Esophagus squamous epithelium (tissue), 5 donors: Measurements from ENCODE around the gene SUSD3. TPM values are rescaled to one million over a fixed set of nuclear protein-coding genes. Genes with fewer than 3 reads are reported as not detected.

ENCODE experiments used
- DNase-seq: peaks from one replicate; lab custom pipeline; 2025; lab: John Stamatoyannopoulos, UW
- H3K27ac ChIP-seq, 4 donors: fragments of 200-600 bp; sonication (generic); one replicate each; pipeline ENCODE4 v1.5.1; 2016 to 2019; ENCODE audit warnings: mild to moderate bottlenecking in 1 of 4
- H3K27me3 ChIP-seq, 4 donors: fragments of 200-600 bp; sonication (generic); 1 replicate in 3 of 4; 2 replicates in 1 of 4; pipeline versions ENCODE4 v1.5.1 to v1.6.0; 2017 to 2021; ENCODE audit warnings: antibody characterized with exemption in 1 of 4
- H3K36me3 ChIP-seq, 3 donors: fragments of 200-600 bp; sonication (generic); one replicate each; pipeline ENCODE4 v1.5.1; 2016 to 2019
- H3K4me1 ChIP-seq, 3 donors: fragments of 200-600 bp; sonication (generic); one replicate each; pipeline ENCODE4 v1.5.1; 2017 to 2019
- H3K4me3 ChIP-seq, 4 donors: fragments of 200-600 bp; sonication (generic); 1 replicate in 3 of 4; 2 replicates in 1 of 4; pipeline ENCODE4 v1.5.1; 2016 to 2019; ENCODE audit warnings: mild to moderate bottlenecking in 2 of 4, moderate library complexity in 1 of 4
- H3K9me3 ChIP-seq, 3 donors: fragments of 200-600 bp; sonication (generic); one replicate each; pipeline ENCODE4 v1.5.1; 2016 to 2019
- CTCF ChIP-seq, 6 experiments: fragments of 450-650 bp in 4 of 6; fragments of 200-600 bp in 2 of 6; sonication (generic) in 2 of 6; IDR thresholded peaks; one replicate each; pipeline ENCODE4 v1.5.1; 2016 to 2019; ENCODE audit warnings: antibody characterized with exemption in 6 of 6, mild to moderate bottlenecking in 4 of 6, moderate library complexity in 4 of 6
- POLR2A ChIP-seq, 4 donors: fragments of 450-650 bp; IDR thresholded peaks; one replicate each; pipeline ENCODE4 v1.6.1; 2017; ENCODE audit warnings: antibody characterized with exemption in 4 of 4, mild to moderate bottlenecking in 4 of 4, moderate library complexity in 3 of 4
- WGBS, 2 donors: methylation state at CpG; one replicate each; pipeline ENCODE4 v1.1.5; 2018; 5-methylcytosine and 5-hydroxymethylcytosine counted together
- intact Hi-C: fragments of 100-400 bp; cut with DNase I; formaldehyde crosslinking; loops from one replicate; pipeline ENCODE4 v1.15.0; 2022
- total RNA-seq, 4 donors: library from RNA; depleted of rRNA; stranded (reverse); fragments of >200 nt; gene quantifications; one replicate each; pipeline ENCODE4 v1.1.0, GENCODE V29; 2016
- donor health status: DM: yes; HTN: yes; CAD: no.

Gene SUSD3
- total RNA-seq, 4 donors from 2014 or later = 0.22 to 5.8 (median 2.7) TPM

DNA sequence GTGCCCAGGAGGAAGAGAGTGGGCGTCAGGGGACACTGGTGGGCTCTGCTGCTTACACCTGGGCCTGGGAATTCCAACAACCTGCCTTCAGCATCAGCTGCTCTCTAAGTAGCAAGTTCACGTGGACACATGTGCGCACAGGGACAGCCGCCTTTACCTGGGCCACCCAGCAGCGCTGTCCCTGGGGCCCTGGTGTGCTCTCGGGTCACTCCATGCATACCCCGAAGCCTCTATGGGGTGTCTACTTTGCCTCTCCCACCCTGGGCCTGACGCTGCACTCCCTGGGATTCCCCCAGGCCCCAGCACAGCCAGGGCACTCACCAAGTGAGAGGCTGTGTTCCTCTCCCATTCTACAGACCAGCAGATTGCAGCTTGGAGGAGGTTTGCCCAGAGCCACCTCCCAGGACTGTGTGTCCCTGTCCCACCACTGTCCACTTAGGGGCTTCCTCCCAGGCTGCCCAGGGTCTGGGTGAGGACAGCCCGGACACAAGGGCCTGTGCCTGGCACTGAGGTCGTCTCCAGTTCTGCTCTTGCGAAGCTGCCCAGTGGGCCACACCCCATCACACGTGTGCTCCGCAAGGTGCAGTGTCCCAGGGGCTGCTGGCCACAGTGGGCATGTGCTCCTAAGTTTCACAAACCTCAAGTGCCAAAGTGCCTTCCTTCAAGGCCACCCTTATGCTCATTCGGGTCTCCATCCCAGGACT, 69.7 kb downstream of the SUSD3 start:
- H3K9me3 ChIP-seq = no peaks in the 10 kb centered on the region
- intact Hi-C loops = no loop called here
- H3K36me3 ChIP-seq = peaks cover 6 to 32% (median 7%) of the 10 kb centered on the region in 3 donors
- H3K27ac ChIP-seq = peak overlapping the region; percentile 47 to 97 (median 86)
- H3K27me3 ChIP-seq = no peaks in the 10 kb centered on the region
- no peak for DNase-seq
- TF ChIP-seq CTCF (IDR thresholded peaks at IDR 0.05) = no peak
- TF ChIP-seq POLR2A (IDR thresholded peaks at IDR 0.05) = no peak
- H3K4me3 ChIP-seq = no peak overlapping the region
- peaks cover 67 to 84% (median 76%) of the 10 kb centered on the region in 3 donors for H3K4me1 ChIP-seq
- 50 to 81% methylated on average over 3 to 11 of the region's 14 CpGs for WGBS, 2 donors

DNA sequence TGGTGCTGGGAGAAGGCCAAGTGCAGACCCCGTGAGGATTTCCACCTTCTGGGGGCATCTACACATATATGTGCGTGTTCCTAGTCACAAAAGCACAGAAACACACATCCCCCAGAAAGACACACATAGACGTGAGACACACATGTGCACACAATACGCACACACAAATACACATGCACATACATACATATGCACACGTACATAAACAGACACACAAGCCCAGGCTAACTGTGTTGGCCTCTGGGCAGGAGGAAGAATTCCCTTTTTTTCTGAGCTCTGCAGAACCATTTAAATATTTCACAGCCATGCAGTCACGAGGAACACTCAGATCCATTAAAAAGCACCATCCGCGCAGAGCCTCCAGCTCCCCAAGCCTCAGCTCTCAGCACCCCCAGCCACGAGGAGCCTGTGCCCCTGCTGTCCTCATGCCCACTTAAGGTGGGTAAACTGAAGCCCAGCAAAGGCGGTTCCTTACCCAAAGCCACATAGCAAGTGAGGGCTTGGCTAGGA, 70.3 kb downstream of the SUSD3 start:
- no peak overlapping the region for H3K4me3 ChIP-seq
- TF ChIP-seq POLR2A (IDR thresholded peaks at IDR 0.05) = no peak
- TF ChIP-seq CTCF (IDR thresholded peaks at IDR 0.05) = no peak
- intact Hi-C loops = no loop called here
- H3K9me3 ChIP-seq = no peaks in the 10 kb centered on the region
- peak overlapping the region in 3 of 4 donors; percentile 89 to 97 (median 96) for H3K27ac ChIP-seq
- no peaks in the 10 kb centered on the region for H3K27me3 ChIP-seq
- 70% methylated on average over 4 to 5 of the region's 10 CpGs for WGBS, 2 donors
- DNase-seq = no peak
- peaks cover 5 to 26% (median 6%) of the 10 kb centered on the region in 3 donors for H3K36me3 ChIP-seq
- peaks cover 67 to 90% (median 78%) of the 10 kb centered on the region in 3 donors for H3K4me1 ChIP-seq

DNA sequence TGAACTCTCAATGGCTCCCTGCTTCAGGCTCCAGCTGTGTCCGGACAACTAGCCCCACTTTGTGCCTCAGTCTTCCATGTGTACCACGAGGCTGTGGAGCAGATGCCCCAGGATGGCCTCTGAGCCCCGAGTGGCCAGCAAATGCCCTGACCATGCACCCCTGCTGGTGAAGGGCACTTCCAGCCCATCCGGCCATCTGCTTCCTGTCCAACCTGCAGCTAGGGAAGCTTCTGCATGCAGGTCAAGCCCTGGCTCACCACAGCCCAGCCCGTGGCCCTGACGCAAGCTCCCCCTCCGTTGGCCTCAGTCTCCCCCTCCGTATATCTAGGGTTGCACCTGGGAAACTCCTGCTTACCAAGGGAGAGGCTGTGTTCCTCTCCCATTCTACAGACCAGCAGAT, 70.8 kb downstream of the SUSD3 start:
- no peak for DNase-seq
- 43 to 73% methylated on average over 2 to 7 of the region's 8 CpGs for WGBS, 2 donors
- Histone ChIP-seq H3K4me1 (peaks cover 67 to 92% (median 78%) of the 10 kb centered on the region in 3 donors), H3K27me3 (no peaks in the 10 kb centered on the region), H3K9me3 (no peaks in the 10 kb centered on the region), H3K4me3 (no peak overlapping the region), H3K27ac (peak overlapping the region in 3 of 4 donors; percentile 89 to 97 (median 96)), H3K36me3 (peaks cover 0 to 21% (median 5%) of the 10 kb centered on the region in 3 donors)
- intact Hi-C loops = no loop called here
- TF ChIP-seq POLR2A (IDR thresholded peaks at IDR 0.05) (no peak), CTCF (IDR thresholded peaks at IDR 0.05) (no peak)

DNA sequence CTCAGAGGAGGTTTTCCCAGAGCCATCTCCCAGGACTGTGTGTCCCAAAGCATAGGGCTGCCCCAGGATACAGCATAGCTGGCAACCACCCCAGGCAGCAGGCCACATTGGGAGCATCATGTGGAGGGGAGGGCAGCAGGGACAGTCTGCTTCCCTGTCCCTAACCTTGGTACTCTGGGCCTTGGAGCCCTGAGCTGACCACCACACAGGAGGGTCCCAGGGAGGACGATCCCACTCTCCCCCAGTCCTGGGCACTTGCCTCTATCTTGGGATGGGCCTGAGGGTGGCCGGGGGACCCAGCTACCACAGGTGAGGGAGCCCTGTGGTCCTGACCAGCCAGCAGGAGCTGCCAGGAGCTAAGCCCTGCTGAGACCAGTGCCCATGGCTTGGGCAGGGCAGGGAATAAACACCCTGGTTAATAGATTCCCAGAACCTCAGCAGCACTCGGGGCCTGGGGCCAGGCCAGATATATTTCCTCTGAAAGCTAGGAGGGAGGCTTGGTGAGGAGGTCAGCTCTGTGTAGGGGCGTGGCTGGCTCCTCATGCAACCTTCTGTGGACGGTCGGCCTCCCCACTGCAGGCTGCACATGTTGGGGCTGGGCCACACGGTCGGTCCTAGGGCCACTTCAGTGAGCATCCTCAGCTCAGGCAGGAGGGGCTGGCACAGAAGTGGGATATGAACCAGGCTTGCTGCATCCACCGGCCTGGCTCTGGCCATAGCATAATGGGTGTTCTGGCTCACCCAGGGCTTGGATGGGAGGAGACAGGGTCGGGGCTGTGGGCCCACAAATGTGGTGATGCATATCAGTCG, 71.4 kb downstream of the SUSD3 start:
- no peak for TF ChIP-seq CTCF (IDR thresholded peaks at IDR 0.05)
- TF ChIP-seq POLR2A (IDR thresholded peaks at IDR 0.05) = no peak
- no peaks in the 10 kb centered on the region for H3K9me3 ChIP-seq
- DNase-seq = no peak
- no peaks in the 10 kb centered on the region for H3K27me3 ChIP-seq
- intact Hi-C loops = no loop called here
- no peak overlapping the region for H3K4me3 ChIP-seq
- peaks cover 0 to 15% (median 0%) of the 10 kb centered on the region in 3 donors for H3K36me3 ChIP-seq
- H3K27ac ChIP-seq = peak overlapping the region; percentile 89 to 97 (median 94)
- peaks cover 67 to 97% (median 83%) of the 10 kb centered on the region in 3 donors for H3K4me1 ChIP-seq
- 45 to 49% methylated on average over 3 to 5 of the region's 11 CpGs for WGBS, 2 donors
